ELR (cell line): ENCODE results near the gene GNRHR.
"Not testable (repeated sequence)": the region's sequence is repeated elsewhere in the genome, so short reads cannot be mapped to it uniquely, and the experiment has no call there.

Source experiments
- DNase-seq: peaks from one replicate; pipeline ENCODE4 v3.0.0-alpha.2; 2015; ENCODE audit warnings: low read depth

GNRHR gene

DNA sequence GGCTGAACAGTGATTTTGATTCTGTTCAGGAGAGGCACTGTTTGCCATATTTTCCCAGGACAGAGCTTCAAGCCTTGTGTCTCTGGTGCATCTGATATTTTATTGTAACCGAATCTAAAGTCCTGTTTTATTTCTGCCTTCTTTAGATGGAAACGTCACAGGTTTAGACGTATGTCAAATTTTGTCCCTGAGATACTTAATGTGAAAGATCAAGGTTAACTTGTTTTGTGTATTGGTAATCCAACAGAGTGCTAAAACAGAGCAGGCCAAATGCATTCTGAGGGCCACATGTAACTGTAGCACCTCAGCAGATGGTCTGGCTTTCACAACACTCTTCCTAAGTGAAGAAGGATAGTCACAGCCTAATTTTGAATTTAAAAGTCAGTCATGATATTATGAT lies at the start of gene GNRHR:
GNRHR (minus strand) TSS at position 101 of the 400 bp plus-strand sequence; CDS start at position 48, 53 bp downstream.
- DNase-seq, result no peak

- DNase-seq, result no peak
These were observed 42.6 kb upstream of the GNRHR start for GRCh38 chr4:67796810-67797209.

DNA sequence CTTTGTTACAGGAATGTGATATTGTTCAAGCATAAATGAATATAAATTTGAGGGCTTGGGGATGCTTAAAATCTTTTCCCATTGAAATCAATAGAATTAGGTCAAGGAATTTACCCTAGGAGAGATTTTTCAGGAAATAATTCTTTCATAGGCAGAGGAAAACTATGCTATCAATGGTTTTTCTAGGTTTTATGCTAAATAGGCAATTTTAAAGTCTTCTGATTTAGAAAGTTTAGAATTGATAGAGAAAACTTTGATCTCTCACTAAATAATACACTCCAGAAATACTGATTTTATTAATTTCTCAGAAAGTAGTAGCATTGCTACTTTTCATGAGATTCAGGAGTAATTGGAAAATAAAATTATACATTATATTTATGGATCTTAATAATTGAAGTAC lies 36.5 kb upstream of the GNRHR start:
- no peak for DNase-seq

- no peak for DNase-seq
These were observed 33.1 kb upstream of the GNRHR start for GRCh38 chr4:67787311-67787710.

DNA sequence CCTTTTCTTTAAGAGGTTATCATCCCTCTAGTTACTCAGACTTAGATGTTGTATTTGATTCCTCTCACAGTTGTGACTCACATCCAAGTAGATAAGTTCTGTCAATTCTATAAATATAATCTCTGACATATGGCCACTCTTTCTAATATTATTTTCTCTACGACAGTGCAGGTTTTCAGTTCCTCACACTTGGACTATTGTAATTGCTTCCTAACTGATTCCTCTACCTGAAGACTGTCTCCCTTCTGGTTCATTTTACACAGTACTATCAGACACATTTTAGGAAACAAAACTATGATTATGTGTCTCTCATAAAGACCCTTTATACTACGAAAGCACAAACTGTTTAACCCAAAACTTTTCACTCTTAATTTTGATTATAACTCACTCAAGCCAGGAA lies 31.3 kb upstream of the GNRHR start:
- DNase-seq, result no peak

DNA sequence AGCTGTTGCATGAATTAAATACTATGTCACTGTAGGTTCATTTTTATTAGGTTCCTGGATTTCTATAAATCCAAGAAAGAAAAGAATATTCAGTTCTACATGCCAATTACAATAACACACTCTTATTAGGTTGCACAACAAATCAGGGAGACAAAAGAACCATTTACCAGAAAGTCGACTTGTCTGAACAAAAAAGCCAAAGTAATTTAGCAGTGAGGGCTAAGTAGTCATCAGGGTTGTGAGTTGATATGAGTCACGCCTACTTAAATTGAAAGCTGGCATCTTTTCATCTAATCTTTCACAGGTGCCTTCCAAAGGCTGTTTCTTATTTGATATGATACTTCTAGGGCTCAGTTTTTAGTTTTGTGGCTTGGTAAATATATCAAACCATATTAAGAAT lies 25.4 kb upstream of the GNRHR start:
- peak; percentile 24 for DNase-seq

GRCh38 chr4:67776746-67777145 lies 22.6 kb upstream of the GNRHR start:
- no peak for DNase-seq

DNA sequence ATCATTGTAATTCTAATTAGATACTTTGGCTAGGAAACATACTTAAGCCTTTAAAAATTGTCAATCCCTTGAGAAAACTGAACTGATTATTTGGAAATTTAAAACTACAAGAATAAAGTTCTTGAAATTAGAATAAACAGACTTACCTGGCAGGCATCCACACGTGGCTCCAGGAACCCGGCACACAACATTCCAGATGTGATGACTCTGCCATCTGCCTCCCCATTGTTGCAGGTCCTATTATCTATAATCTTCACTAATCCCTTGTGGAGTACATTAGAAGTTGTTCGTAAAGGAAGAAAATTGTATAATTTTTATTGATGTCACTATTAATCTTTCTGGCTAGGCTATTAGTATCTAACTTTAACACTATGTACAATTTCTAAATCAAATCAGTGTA lies 16.2 kb upstream of the GNRHR start:
- no peak for DNase-seq

- peak; percentile 58 for DNase-seq
These were observed 11.7 kb upstream of the GNRHR start for GRCh38 chr4:67765928-67766327.

DNA sequence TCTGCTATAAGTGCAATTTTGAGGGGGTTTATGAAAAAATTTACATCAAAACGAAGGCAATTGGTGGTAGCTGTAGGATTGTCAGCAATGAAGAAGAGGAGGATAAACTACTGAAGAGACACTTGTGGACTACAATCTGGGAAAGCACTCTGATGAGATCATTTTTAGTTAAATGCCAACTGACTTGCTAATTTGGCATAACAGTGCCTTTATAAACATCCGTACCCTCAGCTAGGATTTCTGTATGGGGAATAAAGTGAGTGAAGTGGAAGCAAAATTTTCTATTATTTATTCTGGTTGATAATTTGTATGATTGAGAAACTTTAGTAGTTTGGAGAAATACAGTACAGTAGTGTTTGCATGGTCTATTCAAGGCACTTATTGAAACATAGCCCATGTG lies 11.2 kb upstream of the GNRHR start:
- peak; percentile 25 for DNase-seq

DNA sequence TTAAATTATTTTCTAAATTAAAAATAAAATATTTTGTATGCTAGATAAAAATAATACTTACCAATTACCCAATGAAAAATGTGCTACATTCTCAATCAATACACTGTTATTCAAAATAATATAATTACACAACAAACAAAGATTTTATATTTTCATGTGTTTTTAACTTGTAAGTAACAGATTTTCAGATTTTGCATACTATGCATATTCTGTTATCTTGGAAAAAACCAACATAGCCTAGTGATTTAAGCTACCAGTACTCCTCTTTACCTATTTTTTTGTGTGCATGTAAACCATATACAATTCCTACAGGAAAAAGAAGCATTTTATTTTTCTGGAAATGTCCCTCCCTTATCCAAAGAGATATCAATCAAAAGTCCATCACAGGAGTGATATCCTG lies 10.0 kb upstream of the GNRHR start:
- DNase-seq, result no peak

- DNase-seq, result peak; percentile 22
These were observed 7.9 kb upstream of the GNRHR start for GRCh38 chr4:67762086-67762485.

DNA sequence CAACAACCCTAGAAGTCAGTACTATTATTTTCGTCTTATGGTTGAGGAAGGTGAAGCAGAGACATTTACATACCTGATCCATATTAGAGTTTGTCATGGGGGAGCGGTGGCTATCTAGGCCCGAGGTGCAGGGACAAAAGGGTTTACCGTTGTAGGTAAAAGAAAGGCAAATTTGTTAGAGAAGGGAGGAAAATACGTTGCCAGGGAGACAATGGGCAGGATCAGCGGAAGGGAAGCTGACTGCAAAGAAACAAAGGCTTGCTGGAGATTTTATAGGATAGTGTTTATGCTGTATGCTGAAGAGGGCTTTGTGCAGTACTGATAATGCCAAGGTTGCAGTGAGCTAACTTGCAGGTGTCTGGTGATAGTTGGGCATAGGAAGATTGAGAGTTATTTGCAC lies 2.8 kb upstream of the GNRHR start:
- DNase-seq, result not testable (repeated sequence)

GRCh38 chr4:67755974-67756373 lies 1.8 kb upstream of the GNRHR start:
- no peak for DNase-seq

- peak; percentile 50 for DNase-seq
These were observed 2.9 kb downstream of the GNRHR start for GRCh38 chr4:67751260-67751659.

GRCh38 chr4:67750691-67751090 lies 3.5 kb downstream of the GNRHR start:
- DNase-seq, result peak; percentile 51

GRCh38 chr4:67749286-67749685 lies 4.9 kb downstream of the GNRHR start:
- DNase-seq, result no peak

GRCh38 chr4:67746797-67747495 lies 7.2 kb downstream of the GNRHR start:
- DNase-seq, result peak; percentile 64

DNA sequence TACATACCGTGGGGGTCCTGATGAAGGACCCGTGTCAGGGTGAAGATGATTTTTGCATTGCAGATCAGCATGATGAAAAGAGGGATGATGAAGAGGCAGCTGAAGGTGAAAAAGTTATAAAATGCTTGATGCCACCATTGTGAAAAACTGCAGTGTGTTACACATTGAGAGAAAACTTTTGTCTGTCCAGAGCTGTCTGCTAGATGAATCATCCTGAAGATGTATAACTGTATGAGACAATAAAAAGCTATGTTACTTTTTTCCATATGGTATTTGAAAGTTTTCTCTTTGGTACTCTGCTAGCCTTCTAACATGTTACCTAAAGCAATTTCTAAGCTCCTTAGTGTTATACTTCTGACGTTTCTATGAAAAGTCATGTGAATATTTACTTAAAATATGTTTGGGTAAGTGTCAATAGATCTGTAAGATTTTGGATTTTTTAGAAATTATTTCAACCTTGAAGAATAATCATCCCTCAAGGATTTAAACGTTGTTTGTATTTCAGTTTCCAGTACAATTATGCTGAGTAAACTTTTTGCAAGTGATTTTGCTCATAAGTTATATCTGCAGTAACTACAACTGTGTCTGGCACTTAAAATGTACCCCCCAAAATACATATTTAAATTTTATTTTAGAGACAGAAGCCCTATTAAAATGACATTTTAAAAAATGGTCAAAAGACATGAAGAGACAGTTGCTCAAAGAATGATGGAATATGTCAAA lies 9.5 kb downstream of the GNRHR start:
- DNase-seq, result peak; percentile 67

DNA sequence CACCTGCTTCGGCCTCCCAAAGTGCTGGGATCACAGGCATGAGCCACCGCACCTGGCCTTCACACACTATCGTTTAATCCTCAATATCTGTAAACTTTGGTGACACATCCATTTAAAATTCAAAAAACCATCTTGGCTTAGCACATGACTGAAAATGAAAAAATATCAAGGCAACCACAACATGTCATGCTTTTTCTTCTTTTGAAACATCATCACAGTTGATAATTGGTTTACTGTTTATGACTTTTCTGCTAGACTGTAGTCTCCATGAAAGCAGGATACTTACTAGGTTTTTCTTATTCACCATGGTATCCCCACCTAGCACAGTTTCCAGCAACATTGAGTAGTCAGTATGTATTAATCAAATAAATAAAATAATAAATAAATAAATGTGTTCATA lies 11.0 kb downstream of the GNRHR start:
- no peak for DNase-seq

- no peak for DNase-seq
These were observed 17.9 kb downstream of the GNRHR start for GRCh38 chr4:67736262-67736661.

DNA sequence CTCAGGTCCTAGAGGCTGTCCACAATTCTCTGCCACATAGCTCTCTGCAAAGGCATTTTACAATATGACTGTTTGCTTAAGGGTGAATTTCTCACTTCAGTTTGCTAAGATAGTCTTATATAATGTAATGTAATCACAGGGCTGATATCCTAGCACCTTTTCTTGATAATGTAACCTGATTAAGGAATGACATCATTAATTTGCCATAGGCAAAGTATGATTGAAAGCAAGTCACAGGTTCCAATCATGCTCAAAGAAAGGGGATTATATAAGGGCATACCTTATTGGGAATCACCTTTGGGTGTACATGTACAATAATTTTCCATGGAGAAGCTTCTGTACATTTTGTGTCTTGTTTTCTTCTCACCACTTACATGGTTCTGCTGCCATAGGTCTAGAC lies 18.9 kb downstream of the GNRHR start:
- no peak for DNase-seq

- DNase-seq, result not testable (repeated sequence)
These were observed 23.7 kb downstream of the GNRHR start for GRCh38 chr4:67730511-67730910.
